Keratinocyte (primary cell): ENCODE results near the gene OR2F2. TPM values are rescaled to one million over a fixed set of nuclear protein-coding genes. Genes with fewer than 3 reads are reported as not detected.

ENCODE experiments used
- DNase-seq: peaks from one replicate; pipeline ENCODE4 v3.0.0-alpha.2; 2011; ENCODE audit warnings: low read depth, missing footprints, low spot score
- FAIRE-seq: peaks from 2 replicates; lab custom pipeline; 2011; peaks lifted over from hg19 to GRCh38; lab: Jason Lieb, UNC
- H2AFZ ChIP-seq: 2 replicates; pipeline ENCODE4 v1.6.0; 2012; ENCODE audit warnings: low read length, control low read depth, inconsistent platforms; ENCODE audit not compliant: control insufficient read depth
- H3K27ac ChIP-seq: 2 replicates; pipeline ENCODE4 v1.5.1; 2011; ENCODE audit warnings: low read length; ENCODE audit not compliant: control insufficient read depth, insufficient read depth
- H3K27me3 ChIP-seq: 3 replicates; pipeline ENCODE4 v1.6.0; 2011; ENCODE audit warnings: low read length; ENCODE audit not compliant: control insufficient read depth, insufficient read depth; ENCODE audit errors: extremely low read depth
- H3K36me3 ChIP-seq, 2 experiments: 2 replicates in 1 of 2; 3 replicates in 1 of 2; pipeline ENCODE4 v1.5.1; 2011; ENCODE audit warnings: low read length in 2 of 2, mild to moderate bottlenecking in 1 of 2; ENCODE audit not compliant: control insufficient read depth in 2 of 2, insufficient read depth in 2 of 2; ENCODE audit errors: extremely low read depth in 1 of 2
- H3K4me1 ChIP-seq: 3 replicates; pipeline ENCODE4 v1.5.1; 2011; ENCODE audit warnings: low read length; ENCODE audit not compliant: control insufficient read depth, insufficient read depth; ENCODE audit errors: extremely low read depth
- H3K4me2 ChIP-seq: 3 replicates; pipeline ENCODE4 v1.6.0; 2011; ENCODE audit warnings: low read depth, low read length; ENCODE audit not compliant: control insufficient read depth, insufficient read depth; ENCODE audit errors: extremely low read depth
- H3K4me3 ChIP-seq, 3 experiments: fragments of 200-600 bp in 1 of 3; sonication (generic) in 1 of 3; 2 replicates in 2 of 3; 3 replicates in 1 of 3; pipeline ENCODE4 v1.5.1; 2011 to 2016; ENCODE audit warnings: low read length in 3 of 3, mild to moderate bottlenecking in 3 of 3, control low read depth in 2 of 3, inconsistent platforms in 1 of 3, low read depth in 1 of 3, mixed read lengths in 1 of 3, mixed run types in 1 of 3, moderate library complexity in 1 of 3; ENCODE audit not compliant: control insufficient read depth in 2 of 3, insufficient read depth in 2 of 3; ENCODE audit errors: extremely low read depth in 1 of 3
- H3K79me2 ChIP-seq: 2 replicates; pipeline ENCODE4 v1.6.0; 2012; ENCODE audit warnings: low read length; ENCODE audit not compliant: control insufficient read depth, insufficient read depth
- H3K9ac ChIP-seq: 3 replicates; pipeline ENCODE4 v1.6.0; 2011; ENCODE audit warnings: low read length; ENCODE audit not compliant: control insufficient read depth, insufficient read depth; ENCODE audit errors: extremely low read depth
- H3K9me1 ChIP-seq: 3 replicates; pipeline ENCODE4 v1.6.0; 2011; ENCODE audit warnings: low read length; ENCODE audit not compliant: control insufficient read depth, insufficient read depth; ENCODE audit errors: extremely low read depth
- H3K9me3 ChIP-seq: 2 replicates; pipeline ENCODE4 v1.5.1; 2012; ENCODE audit warnings: low read depth, low read length; ENCODE audit not compliant: control insufficient read depth
- H4K20me1 ChIP-seq: 3 replicates; pipeline ENCODE4 v1.6.0; 2011; ENCODE audit warnings: low read length; ENCODE audit not compliant: control insufficient read depth, insufficient read depth; ENCODE audit errors: extremely low read depth
- EZH2 ChIP-seq: IDR thresholded peaks from one replicate; pipeline ENCODE4 v1.6.1; 2012; ENCODE audit warnings: inconsistent platforms, mild to moderate bottlenecking, low read length, moderate library complexity
- dilution Hi-C: fragments of 300-500 bp; cut with MboI; formaldehyde crosslinking; loops from one replicate; pipeline ENCODE4 v1.7.0; 2020; ENCODE audit warnings: low sequenced_read_pairs; ENCODE audit not compliant: extremely low pct_ligation_motif_present
- polyA plus RNA-seq, 5 experiments: library from polyadenylated mRNA; depleted of rRNA in 3 of 5; stranded (reverse) in 3 of 5; stranded (forward) in 1 of 5; unstranded in 1 of 5; fragments of >200 nt; gene quantifications; 1 replicate in 1 of 5; 2 replicates in 3 of 5; 3 replicates in 1 of 5; pipeline versions ENCODE4 v1.2.1 to v1.2.3, GENCODE V29; 2011 to 2012; ENCODE audit warnings: missing spikeins in 2 of 5, low read depth in 1 of 5, low replicate concordance in 1 of 5
- TF ChIP-seq, protein P1 (sequence below), 3 experiments: IDR thresholded peaks in 1 of 3; conservative IDR thresholded peaks in 1 of 3; optimal IDR thresholded peaks in 1 of 3; 2 replicates in 2 of 3; 3 replicates in 1 of 3; pipeline versions ENCODE3 to v1.5.1; 2011; ENCODE audit warnings: low read length in 3 of 3, mild to moderate bottlenecking in 3 of 3, moderate library complexity in 2 of 3, control low read depth in 1 of 3, inconsistent platforms in 1 of 3; ENCODE audit not compliant: insufficient read depth in 2 of 3; ENCODE audit errors: extremely low read depth in 1 of 3

OR2F2 gene
- polyA plus RNA-seq, 1 donor (not counting 4 experiments of a cell fraction or from before 2014, with no cell fraction given): not detected

DNA sequence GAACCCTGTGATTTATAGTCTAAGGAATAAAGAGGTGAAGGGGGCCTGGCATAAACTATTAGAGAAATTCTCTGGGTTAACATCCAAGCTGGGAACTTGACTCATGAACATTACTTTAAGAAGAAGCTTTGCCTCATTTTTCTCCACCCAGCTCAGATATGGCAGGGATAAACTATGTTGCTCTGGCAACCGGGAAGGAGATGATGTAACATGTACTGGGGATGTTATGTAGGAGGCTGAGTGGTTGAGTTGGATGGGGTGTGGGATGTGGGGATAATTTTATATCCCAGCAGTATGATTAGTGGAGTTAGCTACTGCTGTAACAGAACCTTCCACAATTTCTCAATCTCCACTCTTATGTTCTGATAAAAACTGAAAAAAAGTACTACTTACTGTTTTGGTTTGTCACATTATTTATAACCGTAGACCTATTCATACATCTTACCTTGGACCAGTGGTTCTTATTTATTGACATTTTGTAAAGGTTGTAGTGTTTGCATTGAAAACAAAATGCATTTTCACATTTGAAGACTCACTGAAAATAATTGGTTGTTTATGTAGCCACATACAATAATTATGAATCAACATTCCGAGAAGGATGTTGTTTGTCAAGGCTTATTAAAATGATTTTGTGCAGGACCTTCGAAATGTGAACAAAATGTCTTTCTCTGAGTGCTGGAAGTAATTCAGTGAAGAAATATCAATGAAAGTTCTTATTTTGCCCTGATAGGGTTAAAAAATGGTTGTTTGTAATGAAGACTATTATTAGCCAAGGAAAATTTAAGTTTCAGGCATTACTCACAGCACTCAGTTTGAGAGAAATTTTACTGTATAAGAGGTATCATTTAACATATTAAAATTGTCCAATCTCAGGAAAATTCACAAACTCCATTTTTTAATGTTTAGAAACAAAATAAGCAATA lies 1.3 kb downstream of the OR2F2 start:
- Histone ChIP-seq H3K9me3 (no peaks in the 10 kb centered on the region), H3K9ac (no peak overlapping the region), H3K79me2 (no peaks in the 10 kb centered on the region), H3K27me3 (no peaks in the 10 kb centered on the region), H4K20me1 (no peaks in the 10 kb centered on the region), H3K4me3 (no peak overlapping the region), H3K4me2 (no peak overlapping the region), H3K36me3 (no peaks in the 10 kb centered on the region), H3K9me1 (no peaks in the 10 kb centered on the region), H2AFZ (no peak overlapping the region), H3K4me1 (no peaks in the 10 kb centered on the region), H3K27ac (no peak overlapping the region)
- TF ChIP-seq, protein P1, sequence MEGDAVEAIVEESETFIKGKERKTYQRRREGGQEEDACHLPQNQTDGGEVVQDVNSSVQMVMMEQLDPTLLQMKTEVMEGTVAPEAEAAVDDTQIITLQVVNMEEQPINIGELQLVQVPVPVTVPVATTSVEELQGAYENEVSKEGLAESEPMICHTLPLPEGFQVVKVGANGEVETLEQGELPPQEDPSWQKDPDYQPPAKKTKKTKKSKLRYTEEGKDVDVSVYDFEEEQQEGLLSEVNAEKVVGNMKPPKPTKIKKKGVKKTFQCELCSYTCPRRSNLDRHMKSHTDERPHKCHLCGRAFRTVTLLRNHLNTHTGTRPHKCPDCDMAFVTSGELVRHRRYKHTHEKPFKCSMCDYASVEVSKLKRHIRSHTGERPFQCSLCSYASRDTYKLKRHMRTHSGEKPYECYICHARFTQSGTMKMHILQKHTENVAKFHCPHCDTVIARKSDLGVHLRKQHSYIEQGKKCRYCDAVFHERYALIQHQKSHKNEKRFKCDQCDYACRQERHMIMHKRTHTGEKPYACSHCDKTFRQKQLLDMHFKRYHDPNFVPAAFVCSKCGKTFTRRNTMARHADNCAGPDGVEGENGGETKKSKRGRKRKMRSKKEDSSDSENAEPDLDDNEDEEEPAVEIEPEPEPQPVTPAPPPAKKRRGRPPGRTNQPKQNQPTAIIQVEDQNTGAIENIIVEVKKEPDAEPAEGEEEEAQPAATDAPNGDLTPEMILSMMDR (optimal IDR thresholded peaks at IDR 0.05 in 1 of 3, IDR thresholded peaks at IDR 0.05 in 1 of 3, conservative IDR thresholded peaks at IDR 0.05 in 1 of 3; ENCODE audit: extremely low read depth in 1 of 3, insufficient read depth in 2 of 3, low read length in 3 of 3): no peak
- TF ChIP-seq EZH2: no peak
- dilution Hi-C loops: no loop called here
- FAIRE-seq: no peak
- no peak for DNase-seq

DNA sequence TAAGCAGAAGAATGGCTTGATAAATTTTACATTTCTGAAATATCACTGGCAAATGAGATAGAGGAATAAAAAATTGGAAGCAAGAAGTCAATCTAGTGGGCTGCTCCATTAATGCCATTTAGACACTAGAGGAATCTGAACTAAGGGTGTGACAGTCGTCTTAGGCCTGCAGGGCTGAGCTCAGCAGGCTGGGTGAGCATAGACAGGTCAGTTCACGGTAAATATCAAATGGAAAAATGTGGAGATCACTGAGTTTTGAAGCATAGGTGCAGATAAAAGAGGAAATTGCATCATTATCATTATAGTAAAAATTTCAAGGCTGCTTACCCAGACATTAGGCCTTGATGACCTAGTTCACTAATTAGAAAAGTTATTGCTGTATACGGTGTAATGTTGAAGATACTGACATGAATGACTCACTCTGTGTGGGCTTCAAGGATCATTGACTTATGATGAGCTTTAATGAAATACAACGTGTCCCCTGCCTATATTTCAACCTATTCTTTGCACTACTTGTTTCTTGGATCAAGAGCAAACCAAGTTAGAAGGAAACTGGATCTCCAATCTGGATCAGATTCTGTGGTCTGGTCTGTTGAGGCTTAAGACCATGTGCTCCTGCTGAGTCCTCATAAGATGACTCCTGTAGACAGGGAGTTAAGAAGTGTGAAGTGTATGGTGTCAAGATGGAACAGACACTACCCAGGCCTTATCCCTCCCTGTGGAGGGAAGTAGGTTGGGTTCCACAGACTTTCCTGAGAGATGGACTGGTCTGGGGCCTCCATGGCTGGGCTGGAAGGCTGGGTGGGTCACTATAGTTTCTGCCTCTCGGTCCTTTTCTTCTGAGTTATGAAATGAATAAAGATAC lies 3.6 kb downstream of the OR2F2 start:
- H3K9me3 ChIP-seq: no peaks in the 10 kb centered on the region
- no peaks in the 10 kb centered on the region for H3K9me1 ChIP-seq
- H3K27me3 ChIP-seq: no peaks in the 10 kb centered on the region
- no peaks in the 10 kb centered on the region for H3K36me3 ChIP-seq
- TF ChIP-seq, protein P1 (optimal IDR thresholded peaks at IDR 0.05 in 1 of 3, IDR thresholded peaks at IDR 0.05 in 1 of 3, conservative IDR thresholded peaks at IDR 0.05 in 1 of 3; ENCODE audit: extremely low read depth in 1 of 3, insufficient read depth in 2 of 3, low read length in 3 of 3): no peak
- no peak for TF ChIP-seq EZH2
- no peak overlapping the region for H3K4me3 ChIP-seq
- DNase-seq (no peak), FAIRE-seq (no peak)
- H3K4me1 ChIP-seq: no peaks in the 10 kb centered on the region
- no peaks in the 10 kb centered on the region for H3K79me2 ChIP-seq
- H3K27ac ChIP-seq: no peak overlapping the region
- H2AFZ ChIP-seq: no peak overlapping the region
- no peaks in the 10 kb centered on the region for H4K20me1 ChIP-seq
- H3K9ac ChIP-seq: no peak overlapping the region
- dilution Hi-C loops: no loop called here
- H3K4me2 ChIP-seq: no peak overlapping the region
